Measurements from ENCODE around the gene TCF7. TPM values are rescaled to one million over a fixed set of nuclear protein-coding genes. Genes with fewer than 3 reads are reported as not detected.

The TCF7 gene
- total and polyA plus RNA-seq, 5 donors from 2014 or later: 55.4 to 234 (median 98.3) TPM

DNA sequence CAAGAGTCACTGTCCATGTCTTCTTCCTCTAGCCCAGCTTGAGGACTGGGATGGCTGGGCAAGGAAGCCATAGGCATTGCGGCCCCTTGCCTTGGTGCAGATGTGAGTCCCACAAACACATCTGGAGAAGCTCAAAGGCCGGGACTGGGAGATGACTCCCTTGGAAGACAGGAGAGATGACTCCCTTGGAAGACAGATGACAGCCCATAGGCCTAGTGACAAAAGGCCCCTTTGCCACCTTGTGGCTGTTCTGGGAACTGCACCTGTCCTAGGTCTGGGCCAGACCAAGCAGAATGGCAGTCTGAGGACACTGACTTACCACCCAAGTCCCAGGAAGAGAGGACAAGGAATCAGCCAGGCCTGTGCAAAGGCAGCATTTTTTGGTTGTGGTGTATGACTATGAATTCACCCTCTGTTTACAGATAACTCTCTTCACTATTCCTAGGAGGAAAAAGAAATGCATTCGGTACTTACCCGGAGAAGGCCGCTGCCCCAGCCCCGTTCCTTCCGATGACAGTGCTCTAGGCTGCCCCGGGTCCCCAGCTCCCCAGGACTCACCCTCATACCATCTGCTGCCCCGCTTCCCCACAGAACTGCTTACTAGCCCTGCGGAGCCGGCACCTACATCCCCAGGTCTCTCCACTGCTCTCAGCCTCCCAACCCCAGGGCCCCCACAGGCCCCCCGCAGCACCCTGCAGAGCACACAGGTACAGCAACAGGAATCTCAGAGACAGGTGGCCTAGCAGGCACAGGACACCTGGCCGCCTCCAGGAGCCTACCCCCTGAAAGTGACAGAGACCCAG, 31.5 kb downstream of the TCF7 start:
- ATAC-seq (ENCODE audit: low read depth in 2 of 2) (peak; percentile 73 to 81), DNase-seq (peak; percentile 69 to 79 (median 78))
- Histone ChIP-seq H3K9me3 (ENCODE audit: control insufficient read depth in 2 of 2, low read length in 2 of 2) (no peaks in the 10 kb centered on the region), H3K4me3 (ENCODE audit: low read depth, low read length) (no peak overlapping the region), H3K27ac (ENCODE audit: insufficient read depth, low read length, poor library complexity, severe bottlenecking) (no peak overlapping the region), H3K36me3 (ENCODE audit: control insufficient read depth, insufficient read depth, low read length) (peaks cover 76% of the 10 kb centered on the region), H3K4me1 (ENCODE audit: control insufficient read depth, insufficient read depth, low read length, poor library complexity, severe bottlenecking) (peaks cover 17% of the 10 kb centered on the region), H3K27me3 (ENCODE audit: control insufficient read depth, insufficient read depth, low read length) (no peaks in the 10 kb centered on the region)
- H3K27ac Mint-ChIP-seq: peak overlapping the region; percentile 47 to 92 (median 79)
- H3K9me3 Mint-ChIP-seq: no peaks in the 10 kb centered on the region
- no peaks in the 10 kb centered on the region for H3K27me3 Mint-ChIP-seq
- peak overlapping the region in 2 of 4 donors; percentile 7 to 12 for H3K4me3 Mint-ChIP-seq
- peaks cover 4 to 66% (median 24%) of the 10 kb centered on the region in 4 donors for H3K4me1 Mint-ChIP-seq
- peaks cover 56% of the 10 kb centered on the region for H3K36me3 Mint-ChIP-seq

DNA sequence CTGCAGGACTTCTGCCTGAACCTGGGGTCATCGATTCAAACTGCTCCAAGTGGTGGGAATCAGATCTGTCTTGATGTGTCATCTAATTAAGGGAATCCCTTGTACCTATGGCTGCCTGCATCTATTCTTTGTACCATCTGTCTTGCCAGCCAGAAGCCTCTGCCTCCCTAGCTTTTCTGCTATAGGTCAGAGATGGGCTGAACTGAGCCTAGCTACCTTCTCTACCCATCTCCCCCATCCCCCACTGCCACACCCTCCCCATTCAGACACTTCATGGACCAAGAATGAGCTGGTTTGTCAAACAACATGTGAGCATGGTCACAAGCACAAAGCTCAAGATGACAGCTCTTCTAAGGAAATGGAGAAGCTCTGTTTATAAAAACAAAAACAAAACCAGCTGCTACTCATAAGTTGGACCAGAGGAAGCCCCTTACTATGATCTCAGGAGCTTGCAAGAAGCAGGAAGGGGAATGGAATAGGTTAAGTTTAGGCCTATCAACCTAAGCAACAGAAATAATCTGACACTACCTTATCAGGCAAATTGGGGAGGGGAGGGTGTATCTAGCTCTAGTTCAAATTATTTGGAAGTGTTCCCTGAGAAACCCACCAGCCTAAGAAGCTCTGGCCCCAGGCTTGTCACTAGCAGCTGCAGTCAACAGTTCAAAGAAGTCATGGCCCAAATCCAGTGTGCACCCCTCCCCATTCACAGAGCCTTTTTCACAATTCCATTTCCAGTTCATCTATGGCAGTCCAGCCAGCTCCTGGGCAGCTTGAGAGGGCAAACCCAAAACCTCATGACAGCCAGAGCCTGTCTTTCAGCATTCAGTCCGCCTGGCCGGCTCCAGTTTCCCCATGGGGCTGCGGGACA, 32.4 kb downstream of the TCF7 start:
- H3K27ac ChIP-seq (ENCODE audit: insufficient read depth, low read length, poor library complexity, severe bottlenecking): no peak overlapping the region
- DNase-seq (no peak), ATAC-seq (ENCODE audit: low read depth in 2 of 2) (no peak)
- H3K27me3 Mint-ChIP-seq: no peaks in the 10 kb centered on the region
- H3K27ac Mint-ChIP-seq: peak overlapping the region in 2 of 3 donors; percentile 45 to 86
- no peaks in the 10 kb centered on the region for H3K9me3 Mint-ChIP-seq
- peaks cover 5 to 67% (median 22%) of the 10 kb centered on the region in 4 donors for H3K4me1 Mint-ChIP-seq
- H3K4me1 ChIP-seq (ENCODE audit: control insufficient read depth, insufficient read depth, low read length, poor library complexity, severe bottlenecking): peaks cover 24% of the 10 kb centered on the region
- no peaks in the 10 kb centered on the region for H3K27me3 ChIP-seq (ENCODE audit: control insufficient read depth, insufficient read depth, low read length)
- no peak overlapping the region for H3K4me3 ChIP-seq (ENCODE audit: low read depth, low read length)
- no peaks in the 10 kb centered on the region for H3K9me3 ChIP-seq (ENCODE audit: control insufficient read depth in 2 of 2, low read length in 2 of 2)
- H3K4me3 Mint-ChIP-seq: peak overlapping the region in 1 of 4 donors; percentile 29
- peaks cover 52% of the 10 kb centered on the region for H3K36me3 Mint-ChIP-seq
- H3K36me3 ChIP-seq (ENCODE audit: control insufficient read depth, insufficient read depth, low read length): peaks cover 76% of the 10 kb centered on the region

DNA sequence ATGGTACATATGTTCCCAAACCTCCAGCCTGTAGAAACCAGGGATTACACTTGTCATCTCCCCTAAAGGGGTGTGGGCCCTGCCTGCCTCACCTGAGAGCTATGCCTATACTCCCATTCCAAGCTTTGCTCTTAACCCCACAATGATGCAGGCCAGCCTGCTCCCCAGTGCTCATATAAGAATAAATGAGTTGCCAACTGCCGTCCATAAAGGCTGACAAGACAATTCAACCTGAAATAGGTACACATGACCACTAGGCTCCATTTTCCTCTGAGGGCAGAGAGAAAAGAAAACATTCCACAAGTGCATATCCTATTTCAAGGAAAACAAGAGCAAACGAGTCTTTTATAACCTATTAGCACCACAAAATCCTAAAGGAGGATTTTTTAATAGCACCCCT, 33.8 kb downstream of the TCF7 start:
- Mint-ChIP-seq H3K36me3 (peaks cover 49% of the 10 kb centered on the region), H3K9me3 (no peaks in the 10 kb centered on the region), H3K4me1 (peaks cover 5 to 71% (median 25%) of the 10 kb centered on the region in 4 donors), H3K4me3 (no peak overlapping the region), H3K27ac (peak overlapping the region; percentile 12 to 47 (median 29)), H3K27me3 (no peaks in the 10 kb centered on the region)
- H3K4me1 ChIP-seq (ENCODE audit: control insufficient read depth, insufficient read depth, low read length, poor library complexity, severe bottlenecking): peaks cover 28% of the 10 kb centered on the region
- DNase-seq (no peak), ATAC-seq (ENCODE audit: low read depth in 2 of 2) (no peak)
- H3K27me3 ChIP-seq (ENCODE audit: control insufficient read depth, insufficient read depth, low read length): no peaks in the 10 kb centered on the region
- H3K4me3 ChIP-seq (ENCODE audit: low read depth, low read length): no peak overlapping the region
- H3K36me3 ChIP-seq (ENCODE audit: control insufficient read depth, insufficient read depth, low read length): peaks cover 77% of the 10 kb centered on the region
- H3K27ac ChIP-seq (ENCODE audit: insufficient read depth, low read length, poor library complexity, severe bottlenecking): no peak overlapping the region
- no peaks in the 10 kb centered on the region for H3K9me3 ChIP-seq (ENCODE audit: control insufficient read depth in 2 of 2, low read length in 2 of 2)

DNA sequence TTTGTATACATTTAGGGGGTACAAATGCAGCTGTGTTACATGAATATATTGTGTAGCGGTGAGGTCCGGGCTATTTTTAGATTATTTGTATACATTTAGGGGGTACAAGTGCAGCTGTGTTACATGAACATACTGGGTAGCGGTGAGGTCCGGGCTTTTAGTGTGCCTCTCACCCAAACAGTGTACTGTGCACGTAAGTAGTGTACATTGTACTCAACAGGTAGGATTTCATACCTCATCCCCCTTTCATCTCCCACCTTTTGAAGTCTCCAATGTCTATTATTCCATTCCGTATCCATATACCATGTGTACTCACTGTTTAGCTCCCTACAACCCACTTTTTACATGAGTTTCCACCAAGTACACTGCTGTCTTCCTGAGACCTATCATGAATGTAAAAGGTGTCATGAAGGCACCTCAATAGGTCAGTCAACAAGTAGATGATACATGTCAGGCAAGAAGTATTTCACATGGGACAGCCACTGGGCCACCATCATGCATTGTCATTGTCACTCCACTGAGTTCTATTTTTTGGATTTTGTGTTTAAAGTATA, 34.6 kb downstream of the TCF7 start:
- no peaks in the 10 kb centered on the region for H3K27me3 Mint-ChIP-seq
- H3K27me3 ChIP-seq (ENCODE audit: control insufficient read depth, insufficient read depth, low read length): no peaks in the 10 kb centered on the region
- peaks cover 5 to 75% (median 28%) of the 10 kb centered on the region in 4 donors for H3K4me1 Mint-ChIP-seq
- ATAC-seq (ENCODE audit: low read depth in 2 of 2) (no peak), DNase-seq (no peak)
- no peak overlapping the region for H3K4me3 Mint-ChIP-seq
- H3K27ac Mint-ChIP-seq: peak overlapping the region; percentile 86 to 91 (median 90)
- H3K36me3 ChIP-seq (ENCODE audit: control insufficient read depth, insufficient read depth, low read length): peaks cover 76% of the 10 kb centered on the region
- H3K4me3 ChIP-seq (ENCODE audit: low read depth, low read length): no peak overlapping the region
- peaks cover 51% of the 10 kb centered on the region for H3K36me3 Mint-ChIP-seq
- no peaks in the 10 kb centered on the region for H3K9me3 Mint-ChIP-seq
- no peak overlapping the region for H3K27ac ChIP-seq (ENCODE audit: insufficient read depth, low read length, poor library complexity, severe bottlenecking)
- peaks cover 28% of the 10 kb centered on the region for H3K4me1 ChIP-seq (ENCODE audit: control insufficient read depth, insufficient read depth, low read length, poor library complexity, severe bottlenecking)
- H3K9me3 ChIP-seq (ENCODE audit: control insufficient read depth in 2 of 2, low read length in 2 of 2): no peaks in the 10 kb centered on the region

DNA sequence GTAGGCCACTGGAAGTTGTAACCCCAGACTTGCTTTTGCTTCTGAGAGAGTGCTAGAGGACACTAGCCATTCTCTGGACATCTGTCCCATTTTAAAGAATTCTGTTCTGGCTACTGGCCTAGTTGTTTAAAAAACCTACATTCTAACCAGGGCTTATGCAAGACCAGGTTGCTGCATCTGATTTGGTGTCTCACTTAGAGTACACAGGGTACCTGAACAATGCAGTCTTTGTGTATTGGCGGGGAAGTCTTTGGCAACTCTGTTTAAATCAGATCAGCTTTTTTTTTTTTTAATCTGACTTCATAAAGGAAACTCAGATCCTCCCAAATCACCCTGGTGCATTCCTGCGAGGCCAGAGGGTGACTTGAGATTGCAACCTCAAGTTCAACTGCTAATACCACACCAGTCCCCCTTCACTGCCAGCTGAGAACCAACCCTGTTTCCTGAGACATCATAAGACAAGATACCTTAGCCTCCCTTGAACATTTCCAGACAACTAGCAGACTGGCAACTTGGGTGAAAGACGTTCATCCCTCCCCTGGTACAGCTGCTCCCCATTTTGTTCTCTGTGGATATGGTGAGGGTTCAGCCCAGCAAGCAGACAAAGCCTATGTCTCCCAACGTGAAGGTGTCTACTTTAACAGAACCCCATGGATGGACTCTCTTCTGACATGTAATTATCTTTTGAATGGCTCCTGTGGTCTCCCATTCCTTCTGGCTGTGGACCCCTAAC, 35.3 kb downstream of the TCF7 start:
- peaks cover 9 to 76% (median 32%) of the 10 kb centered on the region in 4 donors for H3K4me1 Mint-ChIP-seq
- H3K9me3 Mint-ChIP-seq: no peaks in the 10 kb centered on the region
- H3K4me3 Mint-ChIP-seq: peak overlapping the region in 2 of 4 donors; percentile 46 to 77
- ATAC-seq (ENCODE audit: low read depth in 2 of 2) (no peak), DNase-seq (no peak)
- no peak overlapping the region for H3K4me3 ChIP-seq (ENCODE audit: low read depth, low read length)
- H3K27ac ChIP-seq (ENCODE audit: insufficient read depth, low read length, poor library complexity, severe bottlenecking): peak overlapping the region; percentile 38
- H3K36me3 Mint-ChIP-seq: peaks cover 47% of the 10 kb centered on the region
- peaks cover 74% of the 10 kb centered on the region for H3K36me3 ChIP-seq (ENCODE audit: control insufficient read depth, insufficient read depth, low read length)
- no peaks in the 10 kb centered on the region for H3K9me3 ChIP-seq (ENCODE audit: control insufficient read depth in 2 of 2, low read length in 2 of 2)
- no peaks in the 10 kb centered on the region for H3K27me3 Mint-ChIP-seq
- no peaks in the 10 kb centered on the region for H3K27me3 ChIP-seq (ENCODE audit: control insufficient read depth, insufficient read depth, low read length)
- H3K4me1 ChIP-seq (ENCODE audit: control insufficient read depth, insufficient read depth, low read length, poor library complexity, severe bottlenecking): peaks cover 24% of the 10 kb centered on the region
- peak overlapping the region; percentile 86 to 91 (median 90) for H3K27ac Mint-ChIP-seq

DNA sequence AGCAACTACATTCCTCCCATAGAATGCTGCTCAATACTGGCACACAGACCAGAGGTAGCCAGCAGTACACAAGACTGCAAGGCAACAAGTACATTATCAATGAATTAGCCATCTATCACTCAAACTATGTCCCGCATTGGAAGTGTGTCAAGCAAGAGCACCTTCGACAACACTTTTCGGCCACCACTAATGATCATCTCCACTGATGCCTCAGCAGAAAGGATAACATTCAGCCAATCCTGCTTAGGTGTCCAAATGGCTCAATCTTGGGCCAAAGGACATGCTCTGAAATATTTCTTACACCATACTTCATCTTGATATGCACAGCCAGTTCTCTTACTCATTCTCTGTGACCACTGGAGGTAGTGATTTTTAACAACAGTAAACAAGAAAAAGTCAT, 37.2 kb downstream of the TCF7 start:
- Mint-ChIP-seq H3K36me3 (peaks cover 48% of the 10 kb centered on the region), H3K27me3 (no peaks in the 10 kb centered on the region), H3K27ac (peak overlapping the region; percentile 76 to 91 (median 90)), H3K4me1 (peaks cover 22 to 80% (median 48%) of the 10 kb centered on the region in 4 donors), H3K9me3 (no peaks in the 10 kb centered on the region), H3K4me3 (peak overlapping the region in 1 of 4 donors; percentile 31)
- H3K4me3 ChIP-seq (ENCODE audit: low read depth, low read length): peak overlapping the region; percentile 7
- peaks cover 75% of the 10 kb centered on the region for H3K36me3 ChIP-seq (ENCODE audit: control insufficient read depth, insufficient read depth, low read length)
- H3K27ac ChIP-seq (ENCODE audit: insufficient read depth, low read length, poor library complexity, severe bottlenecking): peak overlapping the region; percentile 60
- no peaks in the 10 kb centered on the region for H3K27me3 ChIP-seq (ENCODE audit: control insufficient read depth, insufficient read depth, low read length)
- peaks cover 23% of the 10 kb centered on the region for H3K4me1 ChIP-seq (ENCODE audit: control insufficient read depth, insufficient read depth, low read length, poor library complexity, severe bottlenecking)
- DNase-seq (no peak), ATAC-seq (ENCODE audit: low read depth in 2 of 2) (no peak)
- no peaks in the 10 kb centered on the region for H3K9me3 ChIP-seq (ENCODE audit: control insufficient read depth in 2 of 2, low read length in 2 of 2)
